Mucosa of gallbladder (tissue), 1 donor: ENCODE measurements around the gene KNTC1. TPM values are rescaled to one million over a fixed set of nuclear protein-coding genes. Genes with fewer than 3 reads are reported as not detected.
"Not testable (repeated sequence)": the region's sequence is repeated elsewhere in the genome, so short reads cannot be mapped to it uniquely, and the experiment has no call there.

Experiments
- DNase-seq: peaks from one replicate; pipeline ENCODE4 v3.0.0-alpha.2; 2020; ENCODE audit warnings: low spot score
- total RNA-seq: library from RNA; stranded (reverse); gene quantifications from one replicate; pipeline ENCODE4 v1.2.1, GENCODE V29; 2021
- donor health status: DM: no; HTN: no; CAD: no.

Gene KNTC1
- 7.2 TPM for total RNA-seq

GRCh38 chr12:122526683-122527477 is at the start of gene KNTC1, which contains the start of gene RSRC2:
KNTC1 (plus strand) TSS chr12:122527249; CDS start chr12:122530064, 2,815 bp downstream.
RSRC2 (minus strand) TSS chr12:122526936; CDS start chr12:122526853, 83 bp downstream.
- DNase-seq, result peak; percentile 99

GRCh38 chr12:122480753-122481152 is 46.3 kb upstream of the KNTC1 start:
- DNase-seq, result no peak

- DNase-seq, result no peak
These were observed 45.2 kb upstream of the KNTC1 start for GRCh38 chr12:122481861-122482260.

- no peak for DNase-seq
These were observed 43.1 kb upstream of the KNTC1 start for GRCh38 chr12:122483969-122484368.

- not testable (repeated sequence) for DNase-seq
These were observed 42.7 kb upstream of the KNTC1 start for GRCh38 chr12:122484385-122484784.

- DNase-seq, result not testable (repeated sequence)
These were observed 40.7 kb upstream of the KNTC1 start for GRCh38 chr12:122486360-122486759.

- no peak for DNase-seq
These were observed 40.1 kb upstream of the KNTC1 start for GRCh38 chr12:122486805-122487426.

- DNase-seq, result not testable (repeated sequence)
These were observed 39.2 kb upstream of the KNTC1 start for GRCh38 chr12:122487807-122488206.

GRCh38 chr12:122489038-122489437 is 38.0 kb upstream of the KNTC1 start:
- no peak for DNase-seq

- DNase-seq, result no peak
These were observed 35.1 kb upstream of the KNTC1 start for GRCh38 chr12:122491991-122492390.

- DNase-seq, result not testable (repeated sequence)
These were observed 33.8 kb upstream of the KNTC1 start for GRCh38 chr12:122493222-122493621.

- DNase-seq, result no peak
These were observed 31.8 kb upstream of the KNTC1 start for GRCh38 chr12:122495258-122495657.

- DNase-seq, result peak; percentile 18
These were observed 26.9 kb upstream of the KNTC1 start for GRCh38 chr12:122499991-122500684.

GRCh38 chr12:122500685-122501488 is 26.2 kb upstream of the KNTC1 start, which contains the start of gene ZCCHC8:
ZCCHC8 (minus strand) TSS chr12:122500932; CDS start chr12:122500840, 92 bp downstream.
- peak; percentile 97 for DNase-seq

- no peak for DNase-seq
These were observed 25.5 kb upstream of the KNTC1 start for GRCh38 chr12:122501489-122501989.

GRCh38 chr12:122503147-122503751 is 23.8 kb upstream of the KNTC1 start:
- DNase-seq, result no peak

GRCh38 chr12:122503783-122504590 is 23.1 kb upstream of the KNTC1 start:
- DNase-seq, result no peak

- no peak for DNase-seq
These were observed 21.5 kb upstream of the KNTC1 start for GRCh38 chr12:122505419-122506051.

- DNase-seq, result no peak
These were observed 20.6 kb upstream of the KNTC1 start for GRCh38 chr12:122506393-122506938.
